SK-N-SH (cell line): ENCODE measurements around the gene LINGO4. TPM values are rescaled to one million over a fixed set of nuclear protein-coding genes. Genes with fewer than 3 reads are reported as not detected.

Experiments
- CTCF ChIA-PET: fragments of 300-600, 350-600 bp; formaldehyde crosslinking; extraction: SDS; loops from one replicate; lab custom pipeline; 2021; lab: Yijun Ruan, JAX
- POLR2A ChIA-PET: fragments of 350-600 bp; sonication (Branson Sonifier 250); formaldehyde crosslinking; extraction: SDS; loops from one replicate; lab custom pipeline; 2020; ENCODE audit warnings: antibody characterized with exemption, inconsistent platforms; lab: Yijun Ruan, JAX
- DNase-seq: peaks from one replicate; pipeline ENCODE4 v3.0.0; 2012
- H2AFZ ChIP-seq: fragments of 200-600 bp; sonication (generic); 2 replicates; pipeline ENCODE4 v1.8.1; 2016; ENCODE audit warnings: antibody characterized with exemption, mild to moderate bottlenecking, low read depth
- H3F3A ChIP-seq: fragments of 200-600 bp; sonication (generic); replicated peaks from 2 replicates; pipeline ENCODE3; 2016; ENCODE audit warnings: antibody characterized with exemption, mild to moderate bottlenecking; ENCODE audit not compliant: insufficient read depth
- H3K27ac ChIP-seq, 2 experiments: fragments of 200-500 bp in 1 of 2; fragments of 200-600 bp in 1 of 2; sonication (Bioruptor generic) in 1 of 2; sonication (generic), shearing (Covaris generic) in 1 of 2; 2 replicates each; pipeline versions ENCODE4 v1.5.1 to v1.6.1; 2014 to 2016; ENCODE audit warnings: low read depth in 2 of 2, inconsistent platforms in 1 of 2, low read length in 1 of 2, mild to moderate bottlenecking in 1 of 2, mixed read lengths in 1 of 2
- H3K27me3 ChIP-seq: fragments of 200-600 bp; sonication (generic), shearing (Covaris generic); 2 replicates; pipeline ENCODE4 v1.6.1; 2016; ENCODE audit warnings: mixed run types; ENCODE audit not compliant: insufficient read depth
- H3K36me3 ChIP-seq, 2 experiments: fragments of 200-500 bp in 1 of 2; fragments of 200-600 bp in 1 of 2; sonication (Bioruptor generic) in 1 of 2; sonication (generic) in 1 of 2; replicated peaks in 1 of 2; 2 replicates each; pipeline versions ENCODE3 to v1.5.1; 2014 to 2016; ENCODE audit warnings: low read length in 1 of 2, mild to moderate bottlenecking in 1 of 2; ENCODE audit not compliant: insufficient read depth in 2 of 2, control insufficient read depth in 1 of 2
- H3K4me1 ChIP-seq, 2 experiments: fragments of 200-500 bp in 1 of 2; fragments of 200-600 bp in 1 of 2; sonication (Bioruptor generic) in 1 of 2; sonication (generic), shearing (Covaris generic) in 1 of 2; 2 replicates each; pipeline versions ENCODE4 v1.5.1 to v1.6.1; 2014 to 2016; ENCODE audit warnings: low read depth in 1 of 2, low read length in 1 of 2, mixed run types in 1 of 2; ENCODE audit not compliant: insufficient read depth in 2 of 2, control insufficient read depth in 1 of 2
- H3K4me2 ChIP-seq: fragments of 200-600 bp; sonication (generic), shearing (Covaris generic); 2 replicates; pipeline ENCODE4 v1.6.1; 2017; ENCODE audit warnings: mixed run types
- H3K4me3 ChIP-seq, 2 experiments: fragments of 200-500 bp in 1 of 2; fragments of 200-600 bp in 1 of 2; sonication (Bioruptor generic) in 1 of 2; sonication (generic), shearing (Covaris generic) in 1 of 2; 2 replicates each; pipeline versions ENCODE4 v1.5.1 to v1.8.1; 2014 to 2016; ENCODE audit warnings: low read depth in 2 of 2, inconsistent platforms in 1 of 2, low read length in 1 of 2, mild to moderate bottlenecking in 1 of 2, mixed read lengths in 1 of 2, moderate library complexity in 1 of 2
- H3K79me2 ChIP-seq: fragments of 200-600 bp; sonication (generic); 2 replicates; pipeline ENCODE4 v1.8.1; 2017; ENCODE audit warnings: mild to moderate bottlenecking; ENCODE audit not compliant: insufficient read depth
- H3K9ac ChIP-seq: fragments of 200-600 bp; sonication (generic); 2 replicates; pipeline ENCODE4 v1.6.1; 2017; ENCODE audit warnings: mixed run types
- H3K9me2 ChIP-seq: fragments of 200-600 bp; sonication (generic); 2 replicates; pipeline ENCODE4 v1.6.1; 2017; ENCODE audit warnings: mixed run types
- H3K9me3 ChIP-seq: fragments of 200-600 bp; sonication (generic); 2 replicates; pipeline ENCODE4 v1.6.1; 2017; ENCODE audit warnings: mixed run types, mild to moderate bottlenecking, moderate library complexity
- H4K20me1 ChIP-seq: fragments of 200-600 bp; sonication (generic); 2 replicates; pipeline ENCODE4 v1.6.1; 2017; ENCODE audit warnings: mild to moderate bottlenecking, mixed run types; ENCODE audit not compliant: insufficient read depth
- EZH2phosphoT487 ChIP-seq: fragments of 200-600 bp; sonication (generic); IDR thresholded peaks from 2 replicates; pipeline ENCODE4 v1.6.1; 2017; ENCODE audit warnings: low read depth, mixed run types, mild to moderate bottlenecking, antibody characterized with exemption, moderate library complexity, borderline replicate concordance
- GABPA ChIP-seq: IDR thresholded peaks from 2 replicates; pipeline ENCODE4 v1.4.0; 2012; ENCODE audit warnings: low read depth, mild to moderate bottlenecking
- NFIC ChIP-seq: IDR thresholded peaks from 2 replicates; pipeline ENCODE4 v1.4.0; 2012; ENCODE audit warnings: borderline replicate concordance
- NRF1 ChIP-seq: IDR thresholded peaks from 2 replicates; pipeline ENCODE4 v1.6.1; 2012; ENCODE audit warnings: low read depth, mild to moderate bottlenecking, low read length
- RAD21 ChIP-seq: IDR thresholded peaks from 2 replicates; pipeline ENCODE4 v1.6.1; 2012; ENCODE audit warnings: mild to moderate bottlenecking, low read length
- TAF1 ChIP-seq: IDR thresholded peaks from 2 replicates; pipeline ENCODE4 v1.6.1; 2012; ENCODE audit warnings: low read depth, mild to moderate bottlenecking, low read length, moderate library complexity, borderline replicate concordance
- TCF12 ChIP-seq: IDR thresholded peaks from 2 replicates; pipeline ENCODE4 v1.4.0; 2012
- WGBS: methylation state at CpG from one replicate; pipeline ENCODE4 v1.1.6; 2017; ENCODE audit warnings: low lambda C conversion rate; 5-methylcytosine and 5-hydroxymethylcytosine counted together
- polyA plus RNA-seq, 3 experiments: library from polyadenylated mRNA; depleted of rRNA; stranded (reverse); fragments of >200 nt; gene quantifications; 2 replicates each; pipeline ENCODE4 v1.2.3, GENCODE V29; 2012
- TF ChIP-seq, protein P1 (sequence below): IDR thresholded peaks from 2 replicates; pipeline ENCODE4 v1.6.1; 2012; ENCODE audit warnings: mild to moderate bottlenecking, low read depth, low read length, moderate library complexity
- TF ChIP-seq, protein P2 (sequence below): fragments of 150-350 bp; IDR thresholded peaks from 2 replicates; pipeline ENCODE4 v1.6.1; 2017; ENCODE audit warnings: antibody characterized with exemption, low read length, low read depth, borderline replicate concordance
- TF ChIP-seq, protein P3 (sequence below): fragments of 200-600 bp; sonication (generic); IDR thresholded peaks from 2 replicates; pipeline ENCODE4 v1.6.1; 2017; ENCODE audit warnings: antibody characterized with exemption, mild to moderate bottlenecking, moderate library complexity

Gene LINGO4
- polyA plus RNA-seq, 1 of the 3 experiments (the other 2 are of a cell fraction), result not detected

DNA sequence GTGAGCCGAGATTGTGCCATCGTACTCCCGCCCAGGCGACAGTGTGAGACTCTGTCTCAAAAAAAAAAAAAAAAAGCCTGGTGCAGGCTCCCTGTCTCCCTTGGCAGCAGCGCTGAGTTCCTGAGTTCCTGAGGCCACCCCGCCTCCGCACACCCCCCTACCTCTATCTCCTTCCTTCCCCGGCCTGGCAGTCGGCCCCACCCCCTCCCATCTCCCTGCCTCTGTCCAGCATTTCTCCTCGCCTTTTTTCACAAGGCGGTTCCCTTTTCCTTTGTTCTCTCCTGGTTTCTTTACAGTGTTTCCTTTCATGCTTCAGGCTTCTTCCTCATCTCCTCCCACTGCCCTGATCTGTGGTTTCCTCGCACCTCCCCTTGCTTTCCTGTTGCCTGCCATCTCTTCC is 23.7 kb upstream of the LINGO4 start:
- DNase-seq, result peak; percentile 87
- 31% methylated on average over 11 of the region's 12 CpGs for WGBS
- H3K27me3 ChIP-seq, result no peaks in the 10 kb centered on the region
- H3K79me2 ChIP-seq, result no peaks in the 10 kb centered on the region
- no peaks in the 10 kb centered on the region for H3F3A ChIP-seq
- no peak overlapping the region for H3K9ac ChIP-seq
- H3K4me1 ChIP-seq, result peaks cover 0 to 51% of the 10 kb centered on the region in 2 experiments; a peak in 1 of 4 replicates
- ChIA-PET POLR2A (interaction anchor here (1.4 to 1.5 kb wide), 2 partner anchors 39 to 65 kb away, joined by 3 to 4 read pairs; partner anchors contain the start of gene MRPL9), CTCF (interaction anchor here (2.4 kb wide), 1 partner anchor 7 kb away, joined by 11 read pairs; no protein-coding TSS in a partner anchor)
- no peaks in the 10 kb centered on the region for H3K36me3 ChIP-seq
- TF ChIP-seq, protein P1, sequence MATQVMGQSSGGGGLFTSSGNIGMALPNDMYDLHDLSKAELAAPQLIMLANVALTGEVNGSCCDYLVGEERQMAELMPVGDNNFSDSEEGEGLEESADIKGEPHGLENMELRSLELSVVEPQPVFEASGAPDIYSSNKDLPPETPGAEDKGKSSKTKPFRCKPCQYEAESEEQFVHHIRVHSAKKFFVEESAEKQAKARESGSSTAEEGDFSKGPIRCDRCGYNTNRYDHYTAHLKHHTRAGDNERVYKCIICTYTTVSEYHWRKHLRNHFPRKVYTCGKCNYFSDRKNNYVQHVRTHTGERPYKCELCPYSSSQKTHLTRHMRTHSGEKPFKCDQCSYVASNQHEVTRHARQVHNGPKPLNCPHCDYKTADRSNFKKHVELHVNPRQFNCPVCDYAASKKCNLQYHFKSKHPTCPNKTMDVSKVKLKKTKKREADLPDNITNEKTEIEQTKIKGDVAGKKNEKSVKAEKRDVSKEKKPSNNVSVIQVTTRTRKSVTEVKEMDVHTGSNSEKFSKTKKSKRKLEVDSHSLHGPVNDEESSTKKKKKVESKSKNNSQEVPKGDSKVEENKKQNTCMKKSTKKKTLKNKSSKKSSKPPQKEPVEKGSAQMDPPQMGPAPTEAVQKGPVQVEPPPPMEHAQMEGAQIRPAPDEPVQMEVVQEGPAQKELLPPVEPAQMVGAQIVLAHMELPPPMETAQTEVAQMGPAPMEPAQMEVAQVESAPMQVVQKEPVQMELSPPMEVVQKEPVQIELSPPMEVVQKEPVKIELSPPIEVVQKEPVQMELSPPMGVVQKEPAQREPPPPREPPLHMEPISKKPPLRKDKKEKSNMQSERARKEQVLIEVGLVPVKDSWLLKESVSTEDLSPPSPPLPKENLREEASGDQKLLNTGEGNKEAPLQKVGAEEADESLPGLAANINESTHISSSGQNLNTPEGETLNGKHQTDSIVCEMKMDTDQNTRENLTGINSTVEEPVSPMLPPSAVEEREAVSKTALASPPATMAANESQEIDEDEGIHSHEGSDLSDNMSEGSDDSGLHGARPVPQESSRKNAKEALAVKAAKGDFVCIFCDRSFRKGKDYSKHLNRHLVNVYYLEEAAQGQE, result peak; percentile 93
- TF ChIP-seq NRF1 (no peak), EZH2phosphoT487 (no peak)
- H3K27ac ChIP-seq, result peak overlapping the region in 1 of 2 experiments; percentile 57; a peak in 1 of 4 replicates
- H3K9me2 ChIP-seq, result no peaks in the 10 kb centered on the region
- no peak overlapping the region for H3K4me3 ChIP-seq
- H2AFZ ChIP-seq, result no peak overlapping the region
- H4K20me1 ChIP-seq, result no peaks in the 10 kb centered on the region
- no peak overlapping the region for H3K4me2 ChIP-seq
- no peaks in the 10 kb centered on the region for H3K9me3 ChIP-seq

DNA sequence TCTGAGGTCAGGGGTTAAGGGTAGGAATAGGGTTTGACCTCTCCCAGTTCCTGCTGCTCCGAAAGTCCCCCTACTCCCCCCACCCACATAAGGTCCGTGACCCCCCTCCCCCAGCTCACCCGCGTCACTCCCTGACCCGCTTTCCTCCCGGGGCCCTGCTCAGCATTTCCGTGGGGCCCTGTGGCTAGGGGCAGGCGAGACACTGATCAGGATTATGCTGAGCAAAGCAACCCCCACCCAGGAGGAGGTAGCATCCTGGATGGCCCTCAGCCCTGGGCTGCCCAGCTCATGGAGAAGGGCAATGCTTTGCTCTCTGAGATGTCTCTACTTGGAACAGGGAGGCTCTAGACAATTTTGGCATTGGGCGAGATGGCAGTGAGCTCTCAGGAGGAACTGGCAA is 22.6 kb upstream of the LINGO4 start:
- Histone ChIP-seq H2AFZ (no peak overlapping the region), H3K9ac (no peak overlapping the region)

More for the DNA sequence above, 22.6 kb upstream of the LINGO4 start:
- Histone ChIP-seq H3K36me3 (no peaks in the 10 kb centered on the region), H3K9me3 (no peaks in the 10 kb centered on the region), H3K9me2 (no peaks in the 10 kb centered on the region), H3K4me2 (no peak overlapping the region), H3F3A (no peaks in the 10 kb centered on the region), H3K27me3 (no peaks in the 10 kb centered on the region), H4K20me1 (no peaks in the 10 kb centered on the region), H3K27ac (peak overlapping the region in 1 of 2 experiments; percentile 53; a peak in 1 of 4 replicates), H3K4me1 (peaks cover 0 to 52% of the 10 kb centered on the region in 2 experiments; a peak in 1 of 4 replicates), H3K4me3 (no peak overlapping the region), H3K79me2 (no peaks in the 10 kb centered on the region)
- ChIA-PET CTCF (interaction anchor here (2.4 kb wide), 1 partner anchor 8 kb away, joined by 11 read pairs; no protein-coding TSS in a partner anchor), POLR2A (interaction anchor here (1.4 to 1.5 kb wide), 2 partner anchors 38 to 64 kb away, joined by 3 to 4 read pairs; partner anchors contain the start of gene MRPL9)
- TF ChIP-seq, protein P2, sequence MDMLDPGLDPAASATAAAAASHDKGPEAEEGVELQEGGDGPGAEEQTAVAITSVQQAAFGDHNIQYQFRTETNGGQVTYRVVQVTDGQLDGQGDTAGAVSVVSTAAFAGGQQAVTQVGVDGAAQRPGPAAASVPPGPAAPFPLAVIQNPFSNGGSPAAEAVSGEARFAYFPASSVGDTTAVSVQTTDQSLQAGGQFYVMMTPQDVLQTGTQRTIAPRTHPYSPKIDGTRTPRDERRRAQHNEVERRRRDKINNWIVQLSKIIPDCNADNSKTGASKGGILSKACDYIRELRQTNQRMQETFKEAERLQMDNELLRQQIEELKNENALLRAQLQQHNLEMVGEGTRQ, result no peak
- TF ChIP-seq RAD21 (no peak), NFIC (no peak), TAF1 (no peak), GABPA (no peak), TCF12 (no peak)
- TF ChIP-seq, protein P3, sequence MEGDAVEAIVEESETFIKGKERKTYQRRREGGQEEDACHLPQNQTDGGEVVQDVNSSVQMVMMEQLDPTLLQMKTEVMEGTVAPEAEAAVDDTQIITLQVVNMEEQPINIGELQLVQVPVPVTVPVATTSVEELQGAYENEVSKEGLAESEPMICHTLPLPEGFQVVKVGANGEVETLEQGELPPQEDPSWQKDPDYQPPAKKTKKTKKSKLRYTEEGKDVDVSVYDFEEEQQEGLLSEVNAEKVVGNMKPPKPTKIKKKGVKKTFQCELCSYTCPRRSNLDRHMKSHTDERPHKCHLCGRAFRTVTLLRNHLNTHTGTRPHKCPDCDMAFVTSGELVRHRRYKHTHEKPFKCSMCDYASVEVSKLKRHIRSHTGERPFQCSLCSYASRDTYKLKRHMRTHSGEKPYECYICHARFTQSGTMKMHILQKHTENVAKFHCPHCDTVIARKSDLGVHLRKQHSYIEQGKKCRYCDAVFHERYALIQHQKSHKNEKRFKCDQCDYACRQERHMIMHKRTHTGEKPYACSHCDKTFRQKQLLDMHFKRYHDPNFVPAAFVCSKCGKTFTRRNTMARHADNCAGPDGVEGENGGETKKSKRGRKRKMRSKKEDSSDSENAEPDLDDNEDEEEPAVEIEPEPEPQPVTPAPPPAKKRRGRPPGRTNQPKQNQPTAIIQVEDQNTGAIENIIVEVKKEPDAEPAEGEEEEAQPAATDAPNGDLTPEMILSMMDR, result no peak
- DNase-seq, result no peak
- 78% methylated on average over 9 of the region's 9 CpGs for WGBS
